Urothelium cell line (cell line): ENCODE data around the gene TBL1X.
"Not testable (repeated sequence)": the region's sequence is repeated elsewhere in the genome, so short reads cannot be mapped to it uniquely, and the experiment has no call there.

Experiments used
- DNase-seq: peaks from one replicate; pipeline ENCODE4 v3.0.0; 2011; ENCODE audit warnings: low spot score, mixed read lengths
- FAIRE-seq: peaks from 2 replicates; lab custom pipeline; 2011; peaks lifted over from hg19 to GRCh38; lab: Jason Lieb, UNC

The TBL1X gene

DNA sequence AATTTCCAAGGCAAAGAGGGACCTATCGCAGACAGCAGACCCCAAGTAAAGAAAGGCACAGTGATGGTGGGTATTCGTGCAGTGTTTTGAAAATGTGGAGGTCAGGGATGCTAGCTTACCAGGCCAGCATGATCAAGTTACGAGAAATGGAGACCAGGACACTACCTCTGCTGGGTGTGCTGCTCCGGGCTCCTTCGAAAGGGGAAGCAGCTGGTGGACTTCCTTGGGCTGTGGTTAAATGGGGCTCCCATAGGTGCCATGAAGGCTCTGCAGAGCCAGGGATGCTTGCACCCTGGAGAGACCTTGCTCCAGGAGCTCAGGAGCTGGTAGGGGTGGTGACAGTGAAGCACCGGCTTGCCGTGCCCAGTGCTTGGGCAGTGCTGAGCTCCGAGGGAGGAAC lies 68.8 kb downstream of the TBL1X start:
- FAIRE-seq (no peak), DNase-seq (no peak)

DNA sequence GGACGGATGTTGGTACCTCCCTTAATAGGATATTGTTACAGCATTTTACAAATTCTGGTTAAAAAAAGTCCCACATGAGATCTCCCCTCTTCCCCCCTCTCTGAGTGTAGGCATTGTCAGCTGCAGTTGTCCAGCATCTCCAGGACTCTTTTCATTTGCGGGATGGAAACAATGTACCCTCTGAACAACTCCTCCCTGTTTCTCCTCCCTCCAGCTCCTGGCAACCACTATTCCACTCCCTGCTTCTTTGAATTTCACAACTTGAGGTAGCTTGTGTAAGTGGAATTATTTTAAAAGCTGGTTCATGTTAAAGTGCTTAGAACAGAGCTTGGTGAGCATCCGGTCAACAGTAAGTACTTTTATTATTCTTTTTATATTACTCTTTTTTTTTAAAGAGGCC lies 69.8 kb downstream of the TBL1X start:
- FAIRE-seq = no peak

DNA sequence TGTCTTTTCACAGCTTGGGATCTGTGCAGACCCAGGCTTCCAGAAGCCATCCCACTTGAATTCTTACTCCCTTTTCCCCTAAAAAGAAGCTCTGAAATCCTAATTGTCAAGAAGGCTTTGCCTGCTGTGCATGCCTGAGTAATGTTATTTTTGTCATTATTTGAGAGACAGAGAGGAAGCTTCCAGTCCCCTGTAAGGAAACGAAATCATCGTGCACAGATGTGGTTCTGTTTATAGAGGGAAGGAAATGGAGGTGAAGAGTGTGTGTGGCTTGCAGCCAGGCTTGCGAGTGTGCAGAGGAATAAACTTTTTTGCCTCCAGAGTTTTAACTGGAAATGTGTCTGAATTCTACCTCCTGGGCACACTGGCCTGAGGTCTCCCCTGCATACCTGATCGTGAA lies 70.2 kb downstream of the TBL1X start:
- no peak for DNase-seq
- no peak for FAIRE-seq

More for the DNA sequence above, 69.8 kb downstream of the TBL1X start:
- DNase-seq = no peak

DNA sequence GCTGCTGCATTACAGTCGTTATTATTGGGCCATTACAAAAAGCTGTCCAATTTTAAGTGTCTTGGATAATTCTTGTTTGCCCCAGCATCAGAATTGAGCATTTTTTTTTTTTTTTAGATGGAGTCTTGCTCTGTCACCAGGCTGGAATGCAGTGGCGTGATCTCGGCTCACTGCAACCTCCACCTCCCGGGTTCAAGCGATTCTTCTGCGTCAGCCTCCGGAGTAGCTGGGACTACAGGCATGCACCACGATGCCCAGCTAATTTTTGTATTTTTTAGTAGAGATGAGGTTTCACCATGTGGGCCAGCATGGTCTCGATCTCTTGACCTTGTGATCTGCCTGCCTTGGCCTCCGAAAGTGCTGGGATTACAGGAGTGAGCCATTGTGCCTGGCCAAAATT lies 71.3 kb downstream of the TBL1X start:
- not testable (repeated sequence) for DNase-seq, FAIRE-seq

DNA sequence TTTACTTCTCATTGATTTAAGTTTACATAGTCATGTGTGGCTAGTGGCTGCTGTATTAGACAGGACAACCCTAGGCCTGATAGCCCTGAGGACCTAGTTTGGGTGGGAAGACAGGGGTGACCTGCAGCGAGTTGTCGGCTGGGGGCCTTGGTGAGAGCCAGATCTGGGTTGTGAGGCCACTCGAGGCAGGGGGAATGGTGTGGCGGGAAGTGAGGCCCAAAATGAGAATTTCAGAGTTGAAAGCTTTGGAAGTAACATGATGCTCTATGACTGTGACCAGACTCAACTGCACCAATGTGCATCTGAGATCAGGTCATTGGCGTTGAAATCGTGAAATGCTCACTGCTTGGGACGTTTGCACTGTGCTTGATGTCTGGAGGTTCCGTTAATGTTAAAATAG lies 72.9 kb downstream of the TBL1X start:
- no peak for DNase-seq
- FAIRE-seq = no peak

GRCh38 chrX:9538544-9539045 lies 73.7 kb downstream of the TBL1X start:
- DNase-seq = no peak
- FAIRE-seq = no peak

GRCh38 chrX:9539605-9540387 lies 74.9 kb downstream of the TBL1X start:
- DNase-seq = no peak
- FAIRE-seq = no peak

- no peak for DNase-seq
- no peak for FAIRE-seq
Observed at GRCh38 chrX:9542106-9542760, 77.4 kb downstream of the TBL1X start.

- FAIRE-seq = no peak
- DNase-seq = no peak
Observed at GRCh38 chrX:9542761-9543111, 77.9 kb downstream of the TBL1X start.

GRCh38 chrX:9555354-9555753 lies 90.5 kb downstream of the TBL1X start:
- FAIRE-seq (no peak), DNase-seq (no peak)

- FAIRE-seq (no peak), DNase-seq (no peak)
Observed at GRCh38 chrX:9557091-9557490, 92.2 kb downstream of the TBL1X start.

DNA sequence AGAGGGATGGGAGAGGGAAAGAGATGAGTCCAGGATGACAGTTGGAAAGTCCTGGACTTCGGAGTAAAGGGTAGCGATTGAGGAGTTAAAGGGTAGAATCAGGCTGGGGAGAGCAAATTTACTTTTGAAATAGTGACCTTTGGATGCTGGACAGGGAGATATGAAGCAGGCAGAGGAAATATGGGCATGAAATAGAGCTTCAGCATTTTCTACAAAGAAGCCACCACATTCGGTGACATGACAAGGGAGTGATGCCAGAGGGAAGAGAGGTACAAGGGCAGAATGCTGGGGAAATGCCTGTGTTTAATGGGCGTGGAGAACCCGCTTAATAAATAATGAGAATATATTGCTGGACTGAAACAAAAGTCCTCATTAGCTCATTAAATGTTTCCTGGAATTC lies 92.7 kb downstream of the TBL1X start:
- DNase-seq = no peak
- no peak for FAIRE-seq

GRCh38 chrX:9558615-9559014 lies 93.8 kb downstream of the TBL1X start:
- DNase-seq = no peak
- FAIRE-seq = no peak

DNA sequence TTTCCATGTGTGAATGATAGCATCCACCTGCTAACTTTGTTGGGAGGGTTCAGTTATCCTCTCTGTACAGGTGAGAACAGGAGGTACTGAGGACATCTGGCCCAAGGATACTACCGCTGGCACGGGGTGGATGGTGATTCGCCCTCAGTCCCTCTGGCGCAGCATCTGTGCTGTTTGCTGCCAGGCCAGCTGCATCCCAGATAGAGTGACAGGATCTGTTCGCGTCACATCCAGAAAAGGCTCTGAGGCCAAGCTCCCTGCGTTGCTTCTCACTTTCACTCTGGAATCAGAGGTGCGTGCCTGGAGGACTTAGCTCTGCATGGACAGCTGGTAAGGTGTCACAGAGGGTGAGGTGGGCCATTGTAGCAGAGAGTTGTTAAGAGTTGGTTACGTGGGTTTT lies 95.4 kb downstream of the TBL1X start:
- FAIRE-seq = no peak
- no peak for DNase-seq

DNA sequence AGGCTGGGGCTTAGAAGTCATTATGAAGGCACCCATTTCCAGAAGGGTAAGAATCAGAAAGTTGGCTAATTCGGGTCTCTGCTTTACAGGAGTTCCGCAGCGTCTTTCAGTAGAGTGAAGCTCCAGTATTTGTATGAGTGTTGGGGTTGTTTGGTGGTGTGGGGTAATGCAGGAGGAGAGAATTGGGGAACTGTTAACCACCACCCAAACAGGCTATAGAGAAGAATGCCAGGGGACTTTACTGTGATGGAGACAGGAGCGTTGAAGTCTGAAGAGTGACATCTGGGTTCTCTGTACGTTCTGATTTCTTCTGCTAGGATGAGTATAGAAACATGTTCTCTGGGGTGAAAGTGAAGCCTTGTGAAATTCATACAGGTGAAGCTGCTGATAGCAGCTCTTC lies 96.3 kb downstream of the TBL1X start:
- FAIRE-seq = no peak
- no peak for DNase-seq

- no peak for FAIRE-seq
- DNase-seq = peak; percentile 35
Observed at GRCh38 chrX:9562851-9563250, 98.0 kb downstream of the TBL1X start.

GRCh38 chrX:9566150-9566621 lies 101.3 kb downstream of the TBL1X start:
- DNase-seq = peak; percentile 44
- no peak for FAIRE-seq

GRCh38 chrX:9569876-9570301 lies 105.0 kb downstream of the TBL1X start:
- DNase-seq = no peak
- FAIRE-seq = no peak

DNA sequence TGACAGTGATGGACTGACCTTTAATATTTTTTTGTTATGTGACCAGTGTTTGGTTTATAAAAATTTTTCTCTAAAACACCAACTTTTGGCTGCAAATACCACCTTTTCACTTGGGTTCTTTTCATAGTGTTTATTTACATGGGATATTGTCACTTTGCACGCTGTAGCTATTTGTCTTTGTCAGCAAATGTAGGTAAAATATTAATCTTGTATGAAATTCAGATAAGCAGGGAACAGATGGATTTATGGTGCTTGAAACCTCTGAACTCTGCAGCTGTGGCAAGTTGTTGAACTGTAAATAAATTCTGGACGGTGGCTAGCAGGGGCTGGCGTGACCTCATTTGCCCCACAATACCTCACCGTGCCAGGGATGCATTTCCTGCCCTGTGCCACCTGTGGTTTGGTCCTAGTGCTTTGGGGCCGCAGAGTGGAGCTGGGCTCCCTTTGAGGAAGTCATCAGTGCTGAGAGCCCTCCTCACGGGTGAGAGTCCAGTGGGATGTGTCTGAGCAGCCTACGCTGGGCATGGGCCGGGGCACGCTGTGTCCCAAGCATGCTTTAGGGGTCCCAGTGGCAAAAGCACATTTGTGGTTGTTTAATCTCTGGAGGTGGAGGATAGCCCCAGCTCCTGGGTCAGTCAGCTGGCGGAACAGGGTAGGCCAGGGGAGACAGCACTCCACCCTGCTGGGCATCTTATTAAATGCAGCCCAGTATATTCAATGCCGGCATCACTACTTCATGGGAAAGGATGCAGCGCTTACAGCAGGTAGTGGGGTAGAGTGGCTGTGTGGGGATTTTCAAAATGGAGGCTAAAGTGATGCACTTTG lies 108.6 kb downstream of the TBL1X start:
- FAIRE-seq (no peak), DNase-seq (no peak)

- no peak for DNase-seq
- no peak for FAIRE-seq
Observed at GRCh38 chrX:9576059-9576458, 111.2 kb downstream of the TBL1X start.

GRCh38 chrX:9577555-9577954 lies 112.7 kb downstream of the TBL1X start:
- FAIRE-seq = no peak

More at GRCh38 chrX:9577555-9577954, 112.7 kb downstream of the TBL1X start:
- no peak for DNase-seq
